RWPE2 (cell line): ENCODE measurements around the gene VASH2.

Experiments
- ATAC-seq: fragments of 200-7000 bp; cut with Tn5 transposase; 3 replicates; pipeline ENCODE4 v1.9.1; 2021; ENCODE audit warnings: low read depth
- DNase-seq: peaks from one replicate; pipeline ENCODE4 v3.0.0-alpha.2; 2020; ENCODE audit warnings: low spot score
- H3K27ac ChIP-seq: fragments of 450-650 bp; 2 replicates; pipeline ENCODE4 v1.5.1; 2017; ENCODE audit warnings: mild to moderate bottlenecking; ENCODE audit not compliant: poor library complexity, severe bottlenecking
- H3K27me3 ChIP-seq: fragments of 250-450 bp; sonication (Bioruptor Pico); 2 replicates; pipeline ENCODE4 v1.5.1; 2021; ENCODE audit warnings: mild to moderate bottlenecking, moderate library complexity; ENCODE audit not compliant: insufficient read depth, poor library complexity, severe bottlenecking
- H3K36me3 ChIP-seq: fragments of 250-450 bp; sonication (Bioruptor Pico); 2 replicates; pipeline ENCODE4 v1.5.1; 2020; ENCODE audit warnings: low read depth, mild to moderate bottlenecking, moderate library complexity
- H3K4me1 ChIP-seq: fragments of 250-450 bp; sonication (Bioruptor Pico); 2 replicates; pipeline ENCODE4 v1.5.1; 2021; ENCODE audit warnings: mild to moderate bottlenecking, moderate library complexity; ENCODE audit not compliant: insufficient read depth, poor library complexity, severe bottlenecking
- H3K4me3 ChIP-seq: fragments of 250-450 bp; sonication (Bioruptor Pico); 2 replicates; pipeline ENCODE4 v1.5.1; 2021; ENCODE audit warnings: mild to moderate bottlenecking, moderate library complexity; ENCODE audit not compliant: severe bottlenecking
- H3K9me3 ChIP-seq: fragments of 250-450 bp; sonication (Bioruptor Pico); 2 replicates; pipeline ENCODE4 v1.5.1; 2021; ENCODE audit warnings: mild to moderate bottlenecking, moderate library complexity; ENCODE audit not compliant: severe bottlenecking
- TF ChIP-seq, protein P1 (sequence below): fragments of 450-650 bp; IDR thresholded peaks from one replicate; pipeline ENCODE4 v1.5.1; 2017; ENCODE audit warnings: mild to moderate bottlenecking, moderate library complexity; ENCODE audit not compliant: poor library complexity, severe bottlenecking

The VASH2 gene

DNA sequence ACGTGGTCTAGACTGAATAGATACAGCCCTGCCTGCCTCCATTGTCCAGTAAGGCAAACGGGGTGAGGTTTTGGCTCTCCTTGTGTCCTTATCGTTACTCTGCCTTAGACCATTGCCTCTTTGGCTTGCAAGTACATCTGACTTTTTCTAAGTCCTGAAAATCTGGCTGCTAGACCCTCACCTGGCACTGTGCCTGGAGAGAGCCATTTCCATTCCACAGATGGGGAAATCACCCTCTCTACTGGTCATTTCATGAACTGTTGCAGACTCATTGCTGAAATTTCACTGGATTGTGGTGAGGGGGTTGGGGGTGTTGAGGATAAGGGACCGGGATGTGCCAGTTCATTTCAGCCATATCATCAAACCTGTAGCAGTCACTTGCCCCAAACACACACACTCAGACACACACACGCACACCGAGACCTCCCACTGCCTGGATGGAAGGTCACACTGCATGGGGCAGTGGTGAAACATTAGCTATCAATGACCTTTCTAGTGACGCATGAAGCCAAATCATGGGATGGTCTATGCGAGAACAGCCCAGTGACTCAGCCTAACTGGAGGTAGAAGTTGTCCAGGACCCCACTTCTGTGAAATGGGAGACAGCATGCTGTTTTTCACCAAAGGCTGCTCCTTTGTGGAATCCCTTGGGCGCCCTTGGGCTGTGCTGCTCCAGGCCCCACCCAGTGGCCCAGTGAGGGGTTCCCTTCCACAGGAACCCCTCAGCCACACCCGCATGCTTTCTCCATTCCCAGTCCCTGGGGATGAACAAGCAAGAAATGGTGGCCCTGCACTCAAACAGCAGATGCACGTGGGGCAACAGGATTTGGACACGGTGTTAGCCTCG, 34.9 kb upstream of the VASH2 start:
- H3K9me3 ChIP-seq: no peaks in the 10 kb centered on the region

DNA sequence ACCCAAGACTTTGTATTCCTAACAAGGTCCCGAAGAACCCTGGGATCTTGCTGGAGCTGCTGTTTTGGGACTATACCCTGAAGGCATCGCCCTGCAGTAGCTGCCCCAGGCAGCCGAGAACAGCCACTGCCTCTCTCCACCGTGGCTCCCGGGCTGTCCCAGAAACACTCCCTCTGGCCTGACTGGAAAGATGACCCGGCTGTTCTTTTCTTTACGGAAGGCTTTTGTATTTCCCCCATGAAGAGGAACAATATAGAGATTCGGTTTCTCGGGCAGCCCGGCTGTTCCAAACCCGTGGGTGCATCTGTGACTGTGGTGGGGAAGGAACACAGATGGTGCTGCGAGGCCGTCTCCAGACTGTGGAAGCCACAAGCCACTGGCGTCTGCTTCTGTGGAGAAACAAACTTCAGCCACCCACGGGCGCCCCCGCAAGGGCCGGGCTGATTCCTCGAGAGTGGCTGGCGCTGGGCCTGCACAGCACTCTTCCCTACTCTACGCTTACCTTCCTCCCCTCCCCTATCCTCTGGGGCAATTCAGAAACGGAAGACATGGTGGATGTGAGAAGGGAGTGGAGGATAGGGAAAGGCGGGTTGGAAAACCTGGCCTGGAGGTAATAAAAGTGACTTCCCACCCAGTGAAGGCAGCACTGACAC, 33.7 kb upstream of the VASH2 start:
- no peaks in the 10 kb centered on the region for H3K36me3 ChIP-seq
- TF ChIP-seq, protein P1, sequence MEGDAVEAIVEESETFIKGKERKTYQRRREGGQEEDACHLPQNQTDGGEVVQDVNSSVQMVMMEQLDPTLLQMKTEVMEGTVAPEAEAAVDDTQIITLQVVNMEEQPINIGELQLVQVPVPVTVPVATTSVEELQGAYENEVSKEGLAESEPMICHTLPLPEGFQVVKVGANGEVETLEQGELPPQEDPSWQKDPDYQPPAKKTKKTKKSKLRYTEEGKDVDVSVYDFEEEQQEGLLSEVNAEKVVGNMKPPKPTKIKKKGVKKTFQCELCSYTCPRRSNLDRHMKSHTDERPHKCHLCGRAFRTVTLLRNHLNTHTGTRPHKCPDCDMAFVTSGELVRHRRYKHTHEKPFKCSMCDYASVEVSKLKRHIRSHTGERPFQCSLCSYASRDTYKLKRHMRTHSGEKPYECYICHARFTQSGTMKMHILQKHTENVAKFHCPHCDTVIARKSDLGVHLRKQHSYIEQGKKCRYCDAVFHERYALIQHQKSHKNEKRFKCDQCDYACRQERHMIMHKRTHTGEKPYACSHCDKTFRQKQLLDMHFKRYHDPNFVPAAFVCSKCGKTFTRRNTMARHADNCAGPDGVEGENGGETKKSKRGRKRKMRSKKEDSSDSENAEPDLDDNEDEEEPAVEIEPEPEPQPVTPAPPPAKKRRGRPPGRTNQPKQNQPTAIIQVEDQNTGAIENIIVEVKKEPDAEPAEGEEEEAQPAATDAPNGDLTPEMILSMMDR: no peak
- H3K27ac ChIP-seq: no peak overlapping the region
- no peaks in the 10 kb centered on the region for H3K4me1 ChIP-seq
- no peak for DNase-seq
- no peaks in the 10 kb centered on the region for H3K9me3 ChIP-seq
- no peaks in the 10 kb centered on the region for H3K27me3 ChIP-seq
- no peak overlapping the region for H3K4me3 ChIP-seq
- no peak for ATAC-seq

More for the DNA sequence above, 34.9 kb upstream of the VASH2 start:
- Histone ChIP-seq H3K36me3 (no peaks in the 10 kb centered on the region), H3K4me1 (no peaks in the 10 kb centered on the region), H3K4me3 (no peak overlapping the region), H3K27me3 (no peaks in the 10 kb centered on the region), H3K27ac (no peak overlapping the region)
- ATAC-seq: no peak
- DNase-seq: no peak
- TF ChIP-seq, protein P1: no peak

DNA sequence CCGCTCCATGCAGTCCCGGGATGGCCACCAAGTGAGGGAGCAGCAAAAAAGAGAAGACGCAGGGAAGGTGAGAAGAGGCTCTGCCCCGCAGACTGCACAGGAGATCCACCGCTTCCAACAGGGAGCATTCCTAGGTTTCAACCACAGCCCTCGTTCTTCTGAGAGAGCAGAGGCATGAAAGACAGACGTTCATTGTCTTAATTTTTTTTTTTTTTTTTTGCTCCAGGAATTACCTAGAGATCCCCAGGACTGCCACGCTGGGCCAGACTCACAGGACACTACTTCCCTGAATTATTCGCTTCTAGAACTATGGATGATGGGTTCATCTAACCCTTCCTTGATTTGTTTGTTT, 33.2 kb upstream of the VASH2 start:
- DNase-seq: no peak
- H3K4me3 ChIP-seq: no peak overlapping the region
- ATAC-seq: no peak
- no peaks in the 10 kb centered on the region for H3K27me3 ChIP-seq
- H3K27ac ChIP-seq: no peak overlapping the region
- TF ChIP-seq, protein P1: no peak
- no peaks in the 10 kb centered on the region for H3K4me1 ChIP-seq
- H3K36me3 ChIP-seq: no peaks in the 10 kb centered on the region
- no peaks in the 10 kb centered on the region for H3K9me3 ChIP-seq

DNA sequence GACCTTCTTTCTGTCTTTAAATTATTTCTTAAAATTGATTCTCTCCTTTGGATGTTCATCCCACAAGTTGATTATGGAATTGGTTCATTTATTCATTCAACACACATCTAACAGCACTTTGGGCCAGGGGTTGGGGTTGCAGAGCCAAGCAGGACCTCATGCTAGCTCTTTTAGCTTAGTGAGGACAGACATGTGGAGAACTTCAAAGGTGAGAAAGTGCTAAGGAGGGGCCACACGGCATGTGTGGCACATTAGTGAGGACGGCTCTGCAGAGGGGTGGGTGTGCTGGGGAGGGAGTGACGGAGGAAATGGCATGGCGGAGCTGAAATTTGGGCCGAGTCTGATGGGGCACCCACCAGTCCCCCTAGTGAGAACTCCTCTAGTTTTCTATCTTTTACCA, 32.5 kb upstream of the VASH2 start:
- no peaks in the 10 kb centered on the region for H3K9me3 ChIP-seq
- ATAC-seq (no peak), DNase-seq (no peak)
- TF ChIP-seq, protein P1: no peak
- H3K27ac ChIP-seq: no peak overlapping the region
- no peaks in the 10 kb centered on the region for H3K27me3 ChIP-seq
- no peak overlapping the region for H3K4me3 ChIP-seq
- no peaks in the 10 kb centered on the region for H3K4me1 ChIP-seq
- H3K36me3 ChIP-seq: no peaks in the 10 kb centered on the region

DNA sequence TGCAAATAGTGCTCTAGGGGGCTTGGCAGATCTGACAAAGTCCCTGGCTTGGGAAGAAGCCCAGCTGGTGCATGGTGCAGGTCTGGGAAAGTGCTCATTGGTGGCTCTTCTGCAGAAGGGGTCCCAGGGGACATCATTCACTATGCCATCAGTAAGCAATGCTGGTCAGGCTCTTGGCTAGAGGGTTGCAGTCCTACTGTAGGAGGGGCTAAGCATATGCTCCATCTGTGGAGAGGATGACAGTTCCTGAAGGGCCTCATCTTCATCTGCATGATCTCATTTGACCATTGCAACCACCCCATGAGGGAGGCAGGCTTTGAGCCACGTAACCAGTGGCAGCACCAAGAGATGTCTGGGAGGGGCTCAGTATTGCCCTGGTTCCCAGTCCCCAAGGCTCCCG, 31.5 kb upstream of the VASH2 start:
- Histone ChIP-seq H3K27ac (no peak overlapping the region), H3K4me1 (no peaks in the 10 kb centered on the region), H3K9me3 (no peaks in the 10 kb centered on the region), H3K36me3 (no peaks in the 10 kb centered on the region), H3K4me3 (no peak overlapping the region), H3K27me3 (no peaks in the 10 kb centered on the region)
- TF ChIP-seq, protein P1: no peak
- DNase-seq (no peak), ATAC-seq (no peak)
